Stimulated activated CD8-positive, alpha-beta memory T cell treated with anti-CD3 and anti-CD28 coated beads, Interleukin-12 subunit alpha, Interleukin-12 subunit beta, amount 100 ng/mL, for 24 hours (primary cell): ENCODE data around the gene CACNG6.

Experiments used
- DNase-seq: peaks from one replicate; pipeline ENCODE4 v3.0.0-alpha.2; 2020; ENCODE audit errors: extremely low read depth

CACNG6 gene

GRCh38 chr19:53966931-53967330 lies 24.5 kb upstream of the CACNG6 start:
- no peak for DNase-seq

- DNase-seq: no peak
Observed at GRCh38 chr19:53969366-53969765, 22.1 kb upstream of the CACNG6 start.

- no peak for DNase-seq
Observed at GRCh38 chr19:53971673-53972072, 19.8 kb upstream of the CACNG6 start.

DNA sequence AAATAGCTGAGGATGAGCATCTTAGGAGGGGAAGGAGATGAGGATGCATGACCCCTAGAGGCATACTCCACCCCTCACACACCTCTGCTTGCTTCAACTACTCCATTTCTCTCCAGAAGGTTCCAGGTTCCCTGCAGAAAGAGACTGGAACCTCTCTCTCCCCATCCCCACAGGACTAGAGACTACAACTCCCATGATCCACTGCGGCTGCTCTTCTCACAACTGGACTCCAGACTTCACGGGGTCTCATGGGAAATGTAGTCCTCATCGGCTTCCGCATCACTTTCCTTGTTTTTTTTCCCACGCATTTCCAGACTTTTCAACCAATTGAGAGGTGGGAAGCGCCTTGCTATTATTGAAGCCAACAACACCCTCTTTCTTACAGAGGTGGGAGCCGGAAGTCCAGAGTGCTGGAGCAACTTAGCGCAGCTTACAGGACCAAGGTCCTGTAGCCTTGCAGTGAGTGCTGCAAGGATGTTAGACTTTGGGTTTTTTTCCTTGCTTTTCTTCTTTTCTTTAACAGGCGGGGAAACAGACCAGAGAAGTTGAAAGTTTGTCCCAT lies 13.9 kb upstream of the CACNG6 start:
- DNase-seq: peak; percentile 22

GRCh38 chr19:53977991-53978731 lies 13.3 kb upstream of the CACNG6 start:
- no peak for DNase-seq

DNA sequence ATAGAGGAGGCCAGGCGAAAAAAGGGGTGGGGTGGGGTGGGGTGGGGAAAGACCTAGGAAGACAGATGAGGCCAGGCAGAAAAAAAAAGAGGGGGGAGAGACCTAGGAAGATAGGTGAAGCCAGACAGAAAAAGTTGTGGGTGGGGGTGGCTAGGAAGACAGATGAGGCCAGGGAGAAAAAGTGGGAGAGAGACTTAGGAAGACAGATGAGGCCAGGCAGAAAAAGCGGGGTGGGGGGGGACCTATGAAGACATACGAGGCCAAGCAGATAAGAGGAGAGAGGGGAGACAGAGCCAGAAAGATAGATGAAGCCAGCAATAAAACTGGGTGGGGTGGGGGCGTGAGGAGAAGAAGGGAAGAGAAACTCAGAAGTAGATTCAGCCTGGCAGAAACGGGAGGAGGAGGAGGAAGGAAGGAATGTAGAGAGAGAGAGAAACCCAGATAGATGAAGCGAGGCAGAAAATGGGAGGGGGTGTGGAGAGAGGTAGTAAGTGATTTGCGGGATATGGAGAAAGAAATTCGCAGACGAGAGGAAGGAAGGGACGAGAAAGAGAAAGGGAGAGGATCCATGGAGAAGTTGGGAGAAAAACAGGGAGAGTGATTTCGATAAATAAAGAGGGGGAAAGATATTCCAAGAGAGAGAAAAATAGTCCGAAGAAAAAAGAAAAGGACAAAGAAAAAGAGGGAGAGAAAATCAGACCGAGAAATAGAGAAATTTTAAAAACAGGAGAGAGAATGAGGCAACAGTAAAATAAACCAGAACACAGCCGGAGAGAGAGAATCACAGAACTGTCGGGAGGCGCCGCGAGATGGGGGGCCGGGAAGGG lies 12.2 kb upstream of the CACNG6 start:
- no peak for DNase-seq

DNA sequence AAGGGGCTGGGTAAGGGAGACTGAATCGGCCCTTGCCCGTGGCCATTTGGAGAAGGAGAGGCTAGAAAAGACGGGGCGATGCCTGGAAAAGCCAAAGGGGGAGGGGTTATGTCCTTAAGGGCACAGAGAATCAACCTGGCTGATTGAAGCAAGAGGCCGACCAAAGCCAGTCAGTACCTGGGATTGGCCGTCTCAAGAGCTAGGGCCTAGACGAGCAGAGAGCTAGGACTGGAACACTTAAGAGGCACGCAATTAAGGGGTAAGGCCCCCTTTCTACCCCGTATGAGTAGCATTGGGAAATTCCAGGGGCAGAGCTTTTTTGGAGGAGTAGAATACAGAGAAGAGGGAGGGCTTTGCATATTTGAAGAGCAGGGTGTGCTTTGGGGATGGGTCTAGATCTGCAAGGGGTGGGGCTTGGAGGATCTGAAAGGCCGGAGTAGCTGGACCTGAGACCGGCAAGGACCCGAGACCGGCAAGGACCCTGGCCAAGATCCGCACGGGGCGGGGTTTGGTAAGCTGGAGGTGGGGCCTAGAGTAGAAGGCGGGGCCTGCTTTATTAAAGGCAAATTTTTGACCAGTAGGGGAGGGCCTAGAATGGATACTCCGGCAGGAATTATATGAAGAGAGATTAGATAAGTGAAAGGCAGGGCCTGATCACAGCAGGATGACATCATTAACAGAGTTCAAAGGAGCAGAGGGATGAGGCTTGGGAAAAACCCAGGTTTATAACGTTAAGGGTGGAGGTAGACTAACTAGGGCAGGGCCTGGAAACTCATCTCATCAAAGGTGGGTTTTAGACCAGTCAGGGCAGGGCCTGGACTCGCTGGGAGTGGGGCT lies 10.7 kb upstream of the CACNG6 start:
- DNase-seq: no peak

DNA sequence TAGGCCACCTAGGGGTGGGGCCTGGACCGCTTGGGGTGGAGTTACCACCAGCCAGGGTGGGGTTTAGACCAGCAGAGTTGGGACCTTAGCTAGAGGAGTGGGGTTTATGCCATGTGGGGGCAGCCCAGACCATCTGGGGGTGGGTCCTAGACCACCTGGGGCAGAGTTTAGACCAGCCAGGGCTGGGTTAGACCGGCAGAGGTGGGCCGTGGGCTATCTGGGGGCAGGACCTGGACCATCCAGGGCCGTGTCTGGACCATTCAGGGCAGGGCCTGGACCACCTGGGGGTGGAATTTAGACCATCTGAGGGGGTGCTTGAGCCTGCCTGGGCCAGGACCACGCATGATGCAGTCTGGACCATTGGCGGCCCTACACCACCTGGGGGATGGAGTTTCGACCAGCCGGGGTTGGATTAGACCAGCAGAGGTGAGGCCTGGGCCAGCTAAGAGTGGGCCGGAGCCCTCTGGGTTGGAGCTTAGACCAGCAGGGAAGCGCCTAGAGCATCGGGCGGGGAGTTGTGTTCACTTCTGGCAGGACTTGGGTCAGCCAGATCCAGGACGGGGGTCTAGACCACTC lies 10.0 kb upstream of the CACNG6 start:
- DNase-seq: no peak

DNA sequence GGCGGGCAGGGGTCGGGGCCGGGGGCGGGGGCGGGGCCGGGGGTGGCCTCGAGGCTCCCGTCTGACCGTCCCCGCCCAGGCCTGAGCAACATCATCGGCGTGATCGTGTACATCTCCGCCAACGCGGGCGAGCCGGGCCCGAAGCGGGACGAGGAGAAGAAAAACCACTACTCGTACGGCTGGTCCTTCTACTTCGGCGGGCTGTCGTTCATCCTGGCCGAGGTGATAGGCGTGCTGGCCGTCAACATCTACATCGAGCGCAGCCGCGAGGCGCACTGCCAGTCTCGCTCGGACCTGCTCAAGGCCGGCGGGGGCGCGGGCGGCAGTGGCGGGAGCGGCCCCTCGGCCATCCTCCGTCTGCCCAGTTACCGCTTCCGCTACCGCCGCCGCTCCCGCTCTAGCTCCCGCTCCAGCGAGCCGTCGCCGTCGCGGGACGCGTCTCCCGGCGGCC lies 9.4 kb upstream of the CACNG6 start:
- DNase-seq: no peak

GRCh38 chr19:53982611-53983010 lies 8.8 kb upstream of the CACNG6 start:
- no peak for DNase-seq

DNA sequence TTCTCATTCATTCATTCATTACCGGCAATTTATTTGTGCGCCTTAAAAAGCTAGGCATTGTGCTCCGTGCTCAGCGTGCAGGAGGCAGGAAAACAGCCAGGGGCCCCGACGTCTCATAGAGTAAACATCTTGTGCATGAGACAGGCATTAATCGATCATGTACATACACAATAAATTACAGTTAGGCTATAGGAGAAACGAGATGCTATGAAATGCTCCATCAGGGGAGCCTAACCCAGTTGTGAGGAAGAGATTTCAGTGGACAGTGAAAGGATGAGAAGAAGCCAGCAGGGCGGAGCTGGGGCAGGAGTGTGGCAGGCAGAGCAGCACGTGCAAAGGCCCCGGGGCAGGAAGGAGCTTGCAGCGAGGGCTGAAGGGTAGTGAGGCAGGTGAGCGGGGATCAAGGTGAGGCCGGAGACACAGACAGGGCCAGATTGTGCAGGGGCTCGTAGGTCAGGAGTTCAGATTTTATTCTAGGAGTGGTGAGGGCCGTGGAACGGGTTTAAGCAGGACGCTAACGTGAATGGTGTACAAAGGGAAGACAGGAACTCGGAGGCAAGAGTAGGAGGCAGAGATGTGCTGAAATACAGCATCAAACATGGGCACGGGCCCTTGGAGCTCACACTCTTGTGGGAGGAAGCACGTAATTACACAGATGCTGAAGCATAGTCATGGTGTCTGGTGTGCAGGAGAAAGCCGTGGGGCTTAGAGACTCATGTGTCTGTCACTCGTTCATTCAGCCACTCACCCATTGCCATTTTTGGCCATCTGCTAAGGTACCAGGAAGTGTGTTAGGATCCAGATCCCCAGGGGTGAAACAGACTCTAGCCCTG lies 7.8 kb upstream of the CACNG6 start:
- DNase-seq: no peak

GRCh38 chr19:53985863-53986262 lies 5.6 kb upstream of the CACNG6 start:
- DNase-seq: no peak

DNA sequence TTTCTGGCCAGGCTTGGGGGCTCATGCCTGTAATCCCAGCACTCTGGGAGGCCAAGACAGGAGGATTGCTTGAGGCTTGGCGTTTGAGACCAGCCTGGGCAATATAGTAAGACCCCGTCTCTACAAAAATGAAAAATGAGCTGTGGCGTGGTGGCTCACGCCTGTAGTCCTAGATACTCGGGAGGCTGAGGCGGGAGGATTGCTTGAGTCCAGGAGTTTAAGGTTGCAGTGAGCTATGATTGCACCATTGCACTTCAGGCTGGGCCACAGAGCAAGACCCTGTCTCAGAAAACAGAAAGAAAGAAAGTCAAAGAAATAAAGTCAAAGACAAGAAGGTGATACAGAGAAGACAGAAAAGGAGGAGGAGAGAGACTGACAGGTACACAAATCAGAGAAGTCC lies 2.5 kb upstream of the CACNG6 start:
- DNase-seq: no peak

DNA sequence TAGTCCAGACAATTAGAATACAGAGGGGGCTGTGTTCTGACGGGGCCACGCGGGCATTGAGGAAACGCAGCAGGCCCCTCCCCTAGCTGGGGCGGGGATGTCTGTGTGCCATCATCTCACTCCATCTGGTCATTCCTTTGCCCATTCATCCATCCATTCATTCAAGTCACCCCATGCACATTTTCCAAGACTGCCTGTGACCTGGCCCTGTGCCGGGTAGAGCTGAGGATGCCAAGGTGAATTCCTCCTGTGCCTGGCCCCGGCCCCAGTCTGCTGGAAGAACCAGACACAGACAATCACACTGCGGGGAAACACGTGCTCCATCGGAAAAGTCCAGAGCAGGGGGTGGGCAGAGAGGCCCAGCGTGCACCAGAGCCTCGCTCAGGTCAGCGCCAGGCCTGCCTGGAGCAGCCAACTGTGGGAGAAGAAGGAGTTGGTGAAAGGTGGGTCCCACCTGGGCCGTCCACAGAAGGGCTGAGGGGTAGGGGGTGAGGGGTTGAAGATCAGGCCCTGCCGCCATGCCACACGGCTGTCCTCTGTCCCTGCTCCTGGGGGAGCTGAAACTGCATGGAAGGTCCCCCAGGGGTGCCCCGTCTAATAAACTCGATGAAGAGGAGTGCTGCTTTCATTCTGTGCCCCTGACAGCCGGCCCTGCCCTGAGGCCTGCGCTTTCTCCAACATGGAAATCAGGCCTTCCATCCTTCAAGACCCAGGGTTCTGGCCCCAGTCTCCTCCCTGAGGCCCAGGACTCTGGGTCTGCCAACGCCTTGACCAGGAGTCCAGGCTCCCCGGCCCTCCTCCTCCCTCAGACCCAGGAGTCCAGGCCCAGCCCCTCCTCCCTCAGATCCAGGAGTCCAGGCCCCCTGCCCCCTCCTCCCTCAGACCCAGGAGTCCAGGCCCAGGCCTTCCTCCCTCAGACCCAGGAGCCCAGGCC lies 1.6 kb upstream of the CACNG6 start:
- no peak for DNase-seq

DNA sequence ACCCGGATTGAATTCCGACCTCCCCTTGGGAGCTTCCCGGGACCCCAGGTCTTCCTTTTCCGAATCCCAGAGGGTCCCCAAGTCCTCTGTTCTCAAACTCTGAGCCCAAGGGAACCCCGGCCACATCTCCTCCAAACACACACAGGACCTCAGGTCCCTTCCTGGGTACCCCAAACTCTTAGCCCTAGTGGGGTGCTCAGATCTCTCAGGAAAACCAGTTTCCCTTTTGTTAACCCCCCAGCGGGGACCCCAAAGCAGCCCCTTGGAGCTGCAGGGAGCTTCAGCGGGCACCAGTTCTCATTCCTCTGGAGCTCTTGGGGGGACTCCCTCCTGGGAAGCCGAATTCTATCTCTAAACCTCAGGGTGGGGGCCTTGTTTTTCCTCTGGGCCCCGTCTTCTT lies 774 bp downstream of the CACNG6 start:
- no peak for DNase-seq

DNA sequence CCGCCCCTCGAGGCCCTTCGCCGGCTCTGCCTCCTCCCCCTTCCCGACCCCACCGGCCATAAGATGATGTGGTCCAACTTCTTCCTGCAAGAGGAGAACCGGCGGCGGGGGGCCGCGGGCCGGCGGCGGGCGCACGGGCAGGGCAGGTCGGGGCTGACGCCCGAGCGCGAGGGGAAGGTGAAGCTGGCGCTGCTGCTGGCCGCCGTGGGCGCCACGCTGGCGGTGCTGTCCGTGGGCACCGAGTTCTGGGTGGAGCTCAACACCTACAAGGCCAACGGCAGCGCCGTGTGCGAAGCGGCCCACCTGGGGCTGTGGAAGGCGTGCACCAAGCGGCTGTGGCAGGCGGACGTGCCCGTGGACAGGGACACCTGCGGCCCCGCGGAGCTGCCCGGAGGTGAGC lies 1.4 kb downstream of the CACNG6 start:
- DNase-seq: no peak

GRCh38 chr19:53993448-53993847 lies 2.0 kb downstream of the CACNG6 start:
- DNase-seq: no peak

- no peak for DNase-seq
Observed at GRCh38 chr19:53994811-53995210, 3.4 kb downstream of the CACNG6 start.

DNA sequence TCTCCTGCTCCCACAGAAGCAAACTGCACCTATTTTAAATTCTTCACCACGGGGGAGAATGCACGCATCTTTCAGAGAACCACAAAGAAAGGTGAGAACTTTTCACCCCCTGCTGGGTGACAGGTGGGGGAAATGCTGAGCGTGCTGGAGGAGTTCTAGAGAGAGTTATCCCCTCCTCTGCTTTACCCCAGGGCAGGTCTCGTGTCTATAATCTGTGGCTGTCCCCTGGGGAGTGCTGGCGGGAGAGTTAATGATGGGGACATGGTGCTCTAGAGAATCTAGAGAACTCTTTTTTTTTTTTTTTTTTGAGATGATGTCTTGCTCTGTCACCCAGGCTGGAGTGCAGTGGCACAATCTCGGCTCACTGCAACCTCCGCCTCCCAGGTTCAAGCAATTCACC lies 6.8 kb downstream of the CACNG6 start:
- DNase-seq: no peak

- DNase-seq: no peak
Observed at GRCh38 chr19:53999694-54000093, 8.3 kb downstream of the CACNG6 start.
